SKM-1 treated with dmso at 0.1 percent for 144 hours (cell line): ENCODE results near the gene PNP.
"Not testable (repeated sequence)": the region's sequence is repeated elsewhere in the genome, so short reads cannot be mapped to it uniquely, and the experiment has no call there.

ENCODE experiments used
- DNase-seq: peaks from one replicate; lab custom pipeline; 2025; ENCODE audit not compliant: unreplicated experiment; lab: John Stamatoyannopoulos, UW

Gene PNP

DNA sequence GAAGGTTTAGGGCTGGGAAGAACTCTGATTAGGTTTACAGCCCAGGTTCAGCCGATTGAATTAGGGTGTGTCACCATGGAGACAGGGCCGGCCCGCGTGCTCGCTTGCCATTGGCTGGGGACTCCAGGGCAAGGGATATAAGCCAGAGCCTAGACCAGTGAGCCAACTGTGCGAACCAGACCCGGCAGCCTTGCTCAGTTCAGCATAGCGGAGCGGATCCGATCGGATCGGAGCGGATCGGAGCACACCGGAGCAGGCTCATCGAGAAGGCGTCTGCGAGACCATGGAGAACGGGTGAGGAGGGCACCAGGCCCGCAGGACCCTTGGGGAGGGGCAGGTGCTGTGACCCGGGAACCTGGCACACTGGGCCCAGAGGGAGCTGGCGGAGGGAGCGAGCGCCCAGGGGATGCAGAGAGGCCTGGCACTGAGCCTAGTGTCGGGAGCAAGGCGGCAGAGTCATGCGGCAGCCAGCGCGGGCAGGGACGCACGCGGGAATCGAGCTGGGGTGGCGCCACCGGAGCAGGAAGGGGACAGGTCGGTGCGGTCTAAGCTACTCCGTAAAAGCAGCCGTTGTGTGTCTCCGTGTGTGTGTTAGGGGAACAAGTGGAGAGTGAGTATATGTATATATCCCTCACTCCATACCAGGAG, at the start of gene PNP:
Gene PNP (plus strand): TSS at position 165 of the 648 bp plus-strand sequence. CDS start 119 bp downstream, at position 284.
- peak; percentile 71 for DNase-seq

DNA sequence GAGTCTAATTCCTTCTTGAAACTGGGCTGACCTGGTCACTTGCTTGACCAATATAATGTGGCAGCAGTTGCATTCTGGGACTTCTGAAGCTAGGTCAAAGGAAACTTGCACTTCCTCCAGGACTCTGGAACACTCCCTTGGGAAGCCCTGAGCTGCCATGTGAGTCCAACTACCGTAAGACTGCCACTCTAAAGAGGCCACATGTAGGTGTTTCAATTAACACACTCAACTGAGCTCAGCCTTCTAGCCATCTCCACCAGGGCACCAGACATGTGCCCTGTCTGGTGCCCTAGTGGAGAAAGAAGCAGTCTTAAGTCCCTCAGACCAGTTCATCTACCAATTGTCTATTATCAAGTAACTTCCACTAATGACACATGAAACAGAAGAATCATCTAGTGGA, 49.8 kb upstream of the PNP start:
- DNase-seq = no peak

- no peak for DNase-seq
Observed at GRCh38 chr14:20421267-20421666, 47.9 kb upstream of the PNP start.

- no peak for DNase-seq
Observed at GRCh38 chr14:20422886-20423285, 46.3 kb upstream of the PNP start.

- no peak for DNase-seq
Observed at GRCh38 chr14:20424851-20425250, 44.4 kb upstream of the PNP start.

GRCh38 chr14:20427231-20428009, 41.8 kb upstream of the PNP start:
- peak; percentile 74 for DNase-seq

DNA sequence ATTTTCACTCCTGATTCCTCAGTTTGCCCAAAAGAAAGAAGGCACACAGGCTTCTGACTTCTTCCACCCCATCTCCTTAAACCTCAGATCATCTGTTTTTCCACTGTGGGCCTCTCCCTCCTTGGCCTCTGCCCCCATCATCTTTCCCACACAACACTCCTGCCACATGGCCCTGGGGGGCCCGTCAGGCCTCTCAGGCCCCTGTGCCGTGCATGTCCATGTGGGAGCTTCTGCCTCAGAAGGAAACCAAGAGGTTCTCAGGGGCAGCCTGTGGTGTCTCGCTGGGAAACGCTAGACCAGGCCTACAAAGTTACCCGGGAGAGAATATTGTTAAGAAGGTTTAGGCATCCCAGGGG, 41.2 kb upstream of the PNP start:
- DNase-seq = no peak

DNA sequence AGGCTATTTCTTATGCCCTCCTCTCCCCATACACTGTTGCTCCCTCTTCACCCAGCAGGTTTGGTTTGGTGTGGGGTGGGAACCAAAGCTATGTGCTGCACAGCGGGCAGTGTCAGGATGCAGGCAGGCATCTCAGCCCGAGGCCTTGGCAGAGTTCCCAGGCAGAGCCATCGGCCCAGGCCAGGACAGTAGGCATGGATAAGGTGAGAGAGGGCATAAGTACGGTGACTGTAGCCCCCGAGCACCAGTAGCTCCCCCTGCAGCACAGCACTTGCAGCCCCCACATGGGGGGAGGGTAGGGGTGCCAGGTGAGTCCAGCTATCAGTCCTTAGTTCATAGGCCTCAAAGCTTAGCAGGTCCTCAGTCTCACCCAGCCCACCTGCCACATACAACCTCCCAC, 40.4 kb upstream of the PNP start:
- DNase-seq = no peak

- no peak for DNase-seq
Observed at GRCh38 chr14:20429801-20430669, 39.2 kb upstream of the PNP start.

DNA sequence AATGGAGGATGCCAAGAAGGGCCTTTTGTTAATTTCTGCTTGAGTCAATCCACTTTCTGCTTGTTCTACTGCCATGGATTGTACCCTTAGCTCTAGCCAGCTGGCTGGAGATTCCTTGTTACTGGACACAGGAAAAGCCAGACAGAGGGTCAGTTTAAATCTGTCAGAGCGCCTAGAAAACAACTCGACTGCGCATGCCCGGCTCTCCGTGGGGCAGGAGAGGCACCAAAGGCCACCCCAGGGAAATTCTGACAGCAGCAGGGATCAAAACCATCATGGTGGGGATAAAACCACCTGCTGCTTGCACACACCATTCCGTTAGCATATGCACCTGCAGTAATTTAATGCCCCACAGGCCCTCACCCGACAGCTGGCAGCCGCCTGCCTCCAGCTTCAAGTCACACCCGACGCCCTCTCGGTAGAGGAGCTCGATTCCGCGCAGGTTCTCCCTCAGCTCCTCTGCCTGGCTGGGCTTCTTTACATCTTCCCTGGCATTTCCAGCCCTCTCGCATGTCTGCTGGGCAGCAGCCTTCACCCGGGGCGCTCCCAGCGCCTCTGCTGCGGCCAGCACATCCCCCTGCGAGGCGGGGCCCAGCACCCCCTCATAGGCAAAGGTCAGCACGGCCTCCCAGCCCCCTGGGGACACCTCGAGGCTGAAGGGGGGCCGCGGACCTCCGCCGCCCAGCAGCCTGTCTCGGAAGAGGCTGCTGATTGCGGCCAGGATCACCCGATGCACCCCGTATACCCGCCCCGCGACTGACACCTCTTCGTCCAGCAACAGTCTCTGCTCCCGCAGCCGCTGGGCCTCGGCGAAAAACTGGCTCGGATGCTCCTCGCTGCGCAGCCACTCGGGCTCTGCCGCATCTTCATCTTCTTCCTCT, 34.3 kb upstream of the PNP start:
- no peak for DNase-seq

DNA sequence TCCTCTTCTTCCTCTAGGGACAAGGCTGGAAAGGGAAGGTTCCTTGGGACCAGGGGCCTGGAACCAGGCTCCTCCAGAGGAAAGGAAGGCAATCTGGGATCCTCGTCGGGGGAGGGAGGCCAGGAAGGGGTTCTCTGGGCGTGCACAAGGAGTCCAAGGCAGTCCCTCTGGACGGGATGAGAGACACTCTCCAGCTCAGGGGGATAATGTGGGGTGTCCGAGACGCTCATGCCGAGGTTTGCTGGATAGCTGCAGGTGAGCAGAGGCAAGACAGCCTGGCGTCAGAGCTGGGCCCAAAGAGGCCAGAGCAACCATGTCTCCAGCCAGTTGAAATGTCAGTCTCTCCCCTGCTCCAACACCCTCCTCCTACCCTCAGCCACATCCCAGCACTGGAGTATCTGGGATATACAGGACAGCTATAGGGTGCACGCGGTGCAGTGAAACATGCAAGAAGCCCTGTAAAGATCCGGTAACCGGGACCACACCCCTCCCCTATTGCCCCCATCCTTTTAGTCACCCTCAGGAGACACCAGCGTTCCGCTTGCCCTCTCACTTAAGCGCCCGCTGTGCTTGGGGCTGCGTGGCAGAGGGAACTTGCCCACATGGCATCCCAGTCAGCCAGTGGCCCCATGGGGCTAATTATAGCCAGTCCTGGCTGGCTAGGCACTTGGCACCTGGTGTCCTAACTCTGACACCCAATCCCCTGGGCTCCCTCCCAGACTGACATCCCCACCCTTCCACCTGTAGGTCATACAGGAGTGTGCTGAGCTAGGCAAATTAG, 33.4 kb upstream of the PNP start, which contains the start of gene KLHL33:
Gene KLHL33 (minus strand): TSS at position 585 of the 781 bp plus-strand sequence. CDS start 355 bp downstream, at position 230.
- no peak for DNase-seq

DNA sequence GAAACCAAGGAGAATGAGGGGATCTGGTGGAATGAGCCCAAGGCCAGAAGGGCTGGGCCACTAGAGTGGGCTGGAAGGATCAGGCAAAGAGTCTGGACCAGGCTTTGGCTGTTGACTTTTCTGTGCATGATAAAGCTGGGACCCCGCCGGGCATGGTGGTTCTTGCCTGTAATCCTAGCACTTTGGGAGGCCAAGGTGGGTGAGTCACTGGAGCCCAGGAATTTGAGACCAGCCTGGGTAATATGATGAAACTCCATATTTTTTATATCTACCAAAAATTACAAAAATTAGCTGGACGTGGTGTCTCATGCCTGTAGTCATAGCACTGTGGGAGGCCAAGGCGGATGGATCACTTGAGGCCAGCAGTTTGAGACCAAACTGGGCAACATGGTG, 32.8 kb upstream of the PNP start:
- no peak for DNase-seq

DNA sequence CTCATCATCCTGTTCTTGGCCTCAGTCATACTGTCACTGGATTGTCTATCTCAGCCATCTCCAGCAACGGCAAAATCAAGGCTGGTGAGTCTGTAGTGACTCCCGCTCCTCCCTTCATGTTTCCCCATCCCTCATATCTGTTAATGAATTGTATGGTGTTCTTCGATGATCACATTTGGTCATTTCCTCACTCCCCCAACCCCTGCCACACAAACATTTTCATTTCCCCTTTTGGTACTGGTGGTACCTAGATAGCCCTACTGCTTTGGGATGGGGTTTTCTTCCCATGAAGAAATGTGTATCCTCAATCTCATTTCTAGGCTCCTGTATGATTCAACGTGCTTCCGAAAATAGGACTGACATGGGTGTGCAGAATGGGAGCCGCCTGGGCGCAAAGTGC, 30.5 kb upstream of the PNP start:
- DNase-seq = no peak

- DNase-seq = no peak
Observed at GRCh38 chr14:20440465-20440864, 28.7 kb upstream of the PNP start.

GRCh38 chr14:20440882-20441281, 28.3 kb upstream of the PNP start:
- DNase-seq = no peak

DNA sequence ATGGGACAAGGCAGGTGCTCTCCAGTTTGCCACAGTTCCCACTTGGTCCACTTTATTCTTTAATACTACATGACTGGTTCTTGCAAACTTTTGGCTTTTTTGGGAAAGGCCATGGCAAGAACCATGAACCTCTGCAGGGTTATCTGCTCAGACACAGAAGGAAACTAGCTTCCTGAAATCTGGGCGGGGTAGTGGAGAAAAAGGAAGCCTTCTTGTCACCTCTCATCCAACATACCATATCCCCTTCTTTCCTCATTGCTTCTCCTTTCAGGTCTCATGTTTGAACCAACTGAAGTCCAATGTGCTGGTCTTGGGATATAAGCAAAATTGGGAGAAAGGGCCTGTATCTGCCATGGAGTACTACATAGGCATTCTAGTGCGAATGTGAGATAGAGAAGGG, 27.7 kb upstream of the PNP start:
- DNase-seq = no peak

DNA sequence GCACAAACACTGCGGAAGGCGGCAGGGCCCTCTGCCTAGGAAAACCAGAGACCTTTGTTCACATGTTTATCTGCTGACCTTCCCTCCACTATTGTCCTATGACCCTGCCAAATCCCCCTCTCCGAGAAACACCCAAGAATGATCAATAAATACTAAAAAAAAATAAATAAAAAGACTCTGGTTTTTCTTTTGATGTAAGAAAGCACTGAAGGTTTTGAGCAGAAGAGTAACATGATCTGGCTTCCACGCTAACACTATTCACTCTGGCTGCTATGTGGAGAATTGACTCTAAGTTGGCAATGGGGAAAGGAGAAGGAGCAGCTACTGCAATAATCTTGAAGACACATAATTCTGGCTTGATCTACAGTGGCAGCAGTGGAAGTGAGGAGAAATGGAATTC, 25.6 kb upstream of the PNP start:
- not testable (repeated sequence) for DNase-seq

DNA sequence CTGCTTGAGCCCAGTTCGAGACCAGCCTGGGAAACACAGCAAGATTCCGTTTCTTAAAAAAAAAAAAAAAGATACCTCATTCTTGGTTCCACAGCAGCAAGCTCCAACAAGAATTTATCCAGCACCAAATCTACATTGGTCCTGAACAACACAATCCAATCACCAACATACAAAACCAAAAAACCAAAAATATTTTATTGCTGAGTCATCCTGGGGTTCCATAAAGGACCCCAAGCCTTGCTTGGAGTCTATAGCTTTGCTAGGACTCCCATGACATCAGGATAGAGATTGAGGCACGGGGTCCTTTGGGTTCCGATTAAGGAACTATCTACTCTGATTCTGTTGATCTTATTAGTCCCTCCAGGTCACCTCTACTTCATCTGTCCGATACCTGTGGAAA, 22.3 kb upstream of the PNP start:
- no peak for DNase-seq

GRCh38 chr14:20452831-20453230, 16.4 kb upstream of the PNP start:
- DNase-seq = not testable (repeated sequence)
